BJ (cell line): ENCODE measurements around the gene C16orf92. TPM values are rescaled to one million over a fixed set of nuclear protein-coding genes. Genes with fewer than 3 reads are reported as not detected.

ENCODE experiments used
- CTCF ChIA-PET: fragments of 350-600 bp; formaldehyde crosslinking; extraction: SDS; loops from one replicate; lab custom pipeline; 2021; ENCODE audit warnings: antibody characterized with exemption, inconsistent platforms; lab: Yijun Ruan, JAX
- POLR2A ChIA-PET: fragments of 300-600 bp; sonication (Branson Sonifier 250); formaldehyde crosslinking; extraction: SDS; loops from one replicate; lab custom pipeline; 2021; ENCODE audit warnings: antibody characterized with exemption; lab: Charles Lee
- DNase-seq: peaks from one replicate; pipeline ENCODE4 v3.0.0-alpha.2; 2011; ENCODE audit warnings: low read depth
- H3K27me3 ChIP-seq: 2 replicates; pipeline ENCODE4 v1.6.0; 2011; ENCODE audit warnings: low read length; ENCODE audit not compliant: control insufficient read depth, insufficient read depth
- H3K36me3 ChIP-seq: 2 replicates; pipeline ENCODE4 v1.5.1; 2011; ENCODE audit warnings: low read length; ENCODE audit not compliant: control insufficient read depth, insufficient read depth
- H3K4me3 ChIP-seq: 2 replicates; pipeline ENCODE4 v1.5.1; 2011; ENCODE audit warnings: low read depth, mild to moderate bottlenecking, control low read depth, low read length
- CTCF ChIP-seq: IDR thresholded peaks from 2 replicates; pipeline ENCODE4 v1.5.1; 2011; ENCODE audit warnings: low read depth, mild to moderate bottlenecking, control low read depth, inconsistent platforms, low read length, moderate library complexity; ENCODE audit not compliant: insufficient read depth
- polyA minus RNA-seq: library from RNA; depleted of rRNA, polyadenylated mRNA; stranded (reverse); fragments of >200 nt; gene quantifications from 2 replicates; pipeline ENCODE4 v1.2.3, GENCODE V29; 2011; rRNA and poly(A)+ RNA removed
- polyA plus RNA-seq: library from polyadenylated mRNA; depleted of rRNA; stranded (reverse); fragments of >200 nt; gene quantifications from 2 replicates; pipeline ENCODE4 v1.2.3, GENCODE V29; 2011; rRNA removed

C16orf92 gene, protein sequence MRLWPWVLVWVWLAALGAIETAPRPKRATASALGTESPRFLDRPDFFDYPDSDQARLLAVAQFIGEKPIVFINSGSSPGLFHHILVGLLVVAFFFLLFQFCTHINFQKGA
- not detected in 2 replicates for polyA plus RNA-seq
- polyA minus RNA-seq = not detected in 2 replicates

DNA sequence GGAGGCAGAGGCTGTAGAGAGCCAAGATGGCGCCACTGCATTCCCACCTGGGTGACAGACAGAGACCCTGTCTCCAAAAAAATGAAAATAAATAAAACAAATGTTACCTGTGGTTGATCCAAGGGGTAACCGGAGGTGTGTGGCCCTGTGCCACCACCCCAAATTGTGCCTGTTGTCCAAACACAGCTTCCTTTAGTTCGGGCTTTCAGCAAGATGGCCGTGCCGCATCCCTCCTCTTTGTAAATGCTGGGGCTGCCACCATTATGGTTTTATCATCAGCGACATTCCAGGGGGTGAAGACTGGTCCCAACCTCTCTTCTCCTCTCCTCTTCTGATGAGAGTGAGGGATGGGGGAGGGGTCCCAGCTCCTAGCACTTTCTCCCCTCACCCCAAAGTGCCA is at the start of gene C16orf92:
C16orf92 (plus strand) TSS at position 312 of the 400 bp plus-strand sequence. CDS start 143 bp downstream, outside the sequence.
- H3K36me3 ChIP-seq = no peaks in the 10 kb centered on the region
- TF ChIP-seq CTCF = no peak
- no peak for DNase-seq
- H3K27me3 ChIP-seq = peaks cover 8% of the 10 kb centered on the region
- H3K4me3 ChIP-seq = no peak within 1 kb of the TSS
- CTCF ChIA-PET = interaction anchor here (0.9 to 1.6 kb wide), 9 partner anchors 9 to 326 kb away, joined by 3 to 11 read pairs (median 3); partner anchors contain the start of gene TLCD3B
- POLR2A ChIA-PET = no interaction called here

DNA sequence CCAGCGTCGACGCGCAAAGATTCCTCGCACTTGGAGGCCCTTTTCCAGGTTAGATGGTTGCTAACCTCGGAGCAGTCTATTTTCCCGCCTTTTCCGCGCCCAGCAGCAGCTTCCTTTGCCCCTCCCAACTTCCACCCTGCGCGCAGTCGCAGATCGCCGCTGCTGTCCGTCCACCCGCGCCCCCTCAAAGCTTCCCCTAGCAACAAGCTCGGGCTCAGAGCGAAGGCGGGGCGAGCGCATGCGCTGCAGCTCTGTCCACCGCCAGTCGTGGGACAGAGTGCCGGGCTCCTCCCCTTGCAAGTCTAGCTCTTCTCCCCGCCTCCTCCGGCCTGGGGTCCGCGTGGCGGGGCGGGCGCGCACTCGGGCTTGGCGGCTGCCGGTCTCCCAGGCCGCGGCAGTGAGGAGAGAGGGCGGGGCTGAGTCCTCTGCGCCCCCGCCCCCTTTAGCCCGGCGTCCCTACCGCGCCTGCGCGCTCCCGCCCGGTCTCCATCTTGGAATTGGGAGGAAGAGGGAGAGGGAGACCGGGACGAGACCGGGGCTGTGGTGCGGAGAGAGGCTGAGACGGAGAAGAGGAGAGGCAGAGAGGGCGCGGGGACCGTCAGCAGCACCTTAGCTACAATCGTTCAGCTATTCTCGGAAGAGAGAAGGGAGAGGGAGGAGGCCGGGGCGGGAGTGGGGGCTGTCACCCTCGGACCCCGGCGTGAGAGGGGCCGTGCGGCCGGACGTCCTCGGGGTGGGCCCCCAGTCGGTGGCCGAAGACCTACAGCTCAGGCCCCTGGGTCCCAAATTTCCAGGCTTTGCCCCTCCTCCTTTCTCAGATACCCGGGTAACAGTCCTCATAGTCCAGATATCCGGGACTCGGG is 49.4 kb upstream of the C16orf92 start, which contains the start of gene TAOK2:
TAOK2 (plus strand) TSS at position 485 of the 863 bp plus-strand sequence. CDS start 3,905 bp downstream, outside the sequence.
- DNase-seq = peak; percentile 99
- no peaks in the 10 kb centered on the region for H3K27me3 ChIP-seq
- peaks cover 18% of the 10 kb centered on the region for H3K36me3 ChIP-seq
- no peak for TF ChIP-seq CTCF
- ChIA-PET POLR2A (interaction anchor here (0.6 to 1.0 kb wide), 6 partner anchors 11 to 153 kb away, joined by 3 to 9 read pairs (median 5); partner anchors contain the start of genes KCTD13, MVP and TMEM219), CTCF (interaction anchor here (0.8 to 1.7 kb wide), 3 partner anchors 12 to 67 kb away, joined by 3 to 5 read pairs (median 3); partner anchors contain the start of gene TMEM219)
- H3K4me3 ChIP-seq = peak within 1 kb of the TSS; percentile 83

GRCh38 chr16:29974291-29975133 is 48.5 kb upstream of the C16orf92 start:
- H3K36me3 ChIP-seq = peaks cover 25% of the 10 kb centered on the region
- ChIA-PET CTCF (interaction anchor here (0.9 to 1.8 kb wide), 2 partner anchors 13 to 73 kb away, joined by 3 to 4 read pairs; no protein-coding TSS in a partner anchor), POLR2A (interaction anchor here (0.6 kb wide), 1 partner anchor 102 kb away, joined by 4 read pairs; no protein-coding TSS in a partner anchor)
- no peak for DNase-seq
- H3K4me3 ChIP-seq = peak overlapping the region; percentile 83
- no peak for TF ChIP-seq CTCF
- no peaks in the 10 kb centered on the region for H3K27me3 ChIP-seq

DNA sequence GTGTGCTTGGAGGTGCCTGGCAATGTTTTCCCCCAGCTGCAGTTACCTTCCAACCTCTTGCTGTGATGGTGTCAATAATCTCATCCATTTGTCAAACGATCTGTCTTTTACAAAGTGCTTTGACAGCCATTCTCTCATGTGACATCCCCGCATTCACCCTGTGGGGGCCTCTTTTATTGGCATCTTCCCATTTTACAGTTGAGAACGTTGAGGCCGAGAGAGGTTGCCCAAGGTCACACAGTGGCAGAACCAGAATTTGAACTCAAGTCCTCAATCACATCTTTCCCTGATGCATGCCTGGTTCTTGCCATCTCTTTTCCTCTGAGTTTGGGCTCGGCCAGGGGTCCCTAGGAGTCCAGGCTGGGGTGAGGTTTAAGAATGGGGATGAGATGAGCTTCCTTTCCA is 47.9 kb upstream of the C16orf92 start:
- ChIA-PET POLR2A (interaction anchor here (0.6 kb wide), 1 partner anchor 103 kb away, joined by 4 read pairs; no protein-coding TSS in a partner anchor), CTCF (interaction anchor here (0.9 to 1.8 kb wide), 2 partner anchors 12 to 74 kb away, joined by 3 to 4 read pairs; no protein-coding TSS in a partner anchor)
- Histone ChIP-seq H3K36me3 (peaks cover 26% of the 10 kb centered on the region), H3K4me3 (peak overlapping the region; percentile 83), H3K27me3 (no peaks in the 10 kb centered on the region)
- no peak for DNase-seq
- no peak for TF ChIP-seq CTCF
